Smooth muscle cell (in vitro differentiated cells): ENCODE results near the gene BTN2A1. TPM values are rescaled to one million over a fixed set of nuclear protein-coding genes. Genes with fewer than 3 reads are reported as not detected.
"Not testable (repeated sequence)": the region's sequence is repeated elsewhere in the genome, so short reads cannot be mapped to it uniquely, and the experiment has no call there.

Experiments used
- DNase-seq: peaks from one replicate; lab custom pipeline; 2025; ENCODE audit not compliant: unreplicated experiment; lab: John Stamatoyannopoulos, UW
- H2AFZ ChIP-seq: fragments of 200-600 bp; sonication (generic); 2 replicates; pipeline ENCODE4 v1.6.0; 2016; ENCODE audit warnings: antibody characterized with exemption, low read depth, mild to moderate bottlenecking
- H3F3A ChIP-seq: fragments of 200-600 bp; sonication (generic); 2 replicates; pipeline ENCODE4 v1.6.0; 2017; ENCODE audit warnings: antibody characterized with exemption, low read depth
- H3K27ac ChIP-seq: fragments of 200-600 bp; sonication (generic); 2 replicates; pipeline ENCODE4 v1.5.1; 2016; ENCODE audit warnings: low read depth, mild to moderate bottlenecking
- H3K27me3 ChIP-seq: fragments of 200-600 bp; sonication (generic); 2 replicates; pipeline ENCODE4 v1.6.1; 2016; ENCODE audit warnings: low read depth, mild to moderate bottlenecking
- H3K36me3 ChIP-seq: fragments of 200-600 bp; sonication (generic); 2 replicates; pipeline ENCODE4 v1.5.1; 2016; ENCODE audit warnings: low read depth
- H3K4me1 ChIP-seq: fragments of 200-600 bp; sonication (generic); 2 replicates; pipeline ENCODE4 v1.5.1; 2016; ENCODE audit warnings: low read depth
- H3K4me2 ChIP-seq: fragments of 200-600 bp; sonication (generic); 2 replicates; pipeline ENCODE4 v1.6.0; 2016; ENCODE audit warnings: mild to moderate bottlenecking
- H3K4me3 ChIP-seq: fragments of 200-600 bp; sonication (generic); 2 replicates; pipeline ENCODE4 v1.5.1; 2016; ENCODE audit warnings: mild to moderate bottlenecking
- H3K79me2 ChIP-seq: fragments of 200-600 bp; sonication (generic); 2 replicates; pipeline ENCODE4 v1.6.0; 2016; ENCODE audit warnings: low read depth, mild to moderate bottlenecking
- H3K9ac ChIP-seq: fragments of 200-600 bp; sonication (generic); 2 replicates; pipeline ENCODE4 v1.6.0; 2016; ENCODE audit warnings: low read depth
- H3K9me3 ChIP-seq: fragments of 200-600 bp; sonication (generic); replicated peaks from 2 replicates; pipeline ENCODE4 v1.5.1; 2016; ENCODE audit warnings: low read depth
- H4K20me1 ChIP-seq: fragments of 200-600 bp; sonication (generic); 2 replicates; pipeline ENCODE4 v1.6.0; 2016; ENCODE audit warnings: low read depth
- WGBS: methylation state at CpG from one replicate; pipeline ENCODE4 v1.1.7; 2016; ENCODE audit warnings: low lambda C conversion rate; 5-methylcytosine and 5-hydroxymethylcytosine counted together
- polyA plus RNA-seq: library from polyadenylated mRNA; unstranded; fragments of >200 nt; fragmentation: Nextera tagmentation; extraction: Ambion mirVana; gene quantifications from 2 replicates; pipeline ENCODE4 v1.2.1, GENCODE V29; 2016
- total RNA-seq: library from RNA; depleted of rRNA; stranded (reverse); fragments of >200 nt; gene quantifications from 2 replicates; pipeline ENCODE4 v1.2.3, GENCODE V29; 2014
- TF ChIP-seq, protein P1 (sequence below): fragments of 200-600 bp; sonication (generic); IDR thresholded peaks from 2 replicates; pipeline ENCODE4 v1.5.1; 2017; ENCODE audit warnings: borderline replicate concordance, mild to moderate bottlenecking, antibody characterized with exemption; ENCODE audit not compliant: insufficient read depth, poor library complexity, severe bottlenecking

The BTN2A1 gene
- total and polyA plus RNA-seq, 2 experiments from 2014 or later, result 36.3 to 40.5 TPM

DNA sequence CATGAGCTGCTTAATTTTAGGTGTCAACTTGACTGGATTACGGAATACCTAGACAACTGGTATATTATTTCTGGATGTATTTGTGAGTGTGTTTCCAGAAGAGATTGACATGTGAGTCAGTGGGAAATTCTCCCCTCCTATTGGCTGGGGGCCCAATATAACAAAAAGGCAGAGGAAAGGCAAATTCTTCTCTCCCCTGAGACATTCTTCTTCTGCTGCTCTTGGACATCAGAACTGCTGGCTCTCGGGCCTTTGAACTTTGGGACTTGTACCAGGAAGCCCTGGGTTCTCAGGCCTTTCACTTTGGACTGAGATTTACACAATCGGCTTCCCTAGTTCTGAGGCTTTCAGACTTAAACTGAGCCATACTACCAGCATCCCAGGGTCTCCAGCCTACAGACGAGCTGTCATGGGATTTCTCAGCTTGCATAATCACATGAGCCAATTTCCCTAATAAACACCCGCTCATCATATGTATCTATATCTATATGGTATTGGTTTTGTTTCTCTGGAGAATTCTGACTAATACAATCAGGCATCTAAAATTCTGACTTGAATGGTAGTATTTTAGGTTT is 25.0 kb upstream of the BTN2A1 start:
- Histone ChIP-seq H2AFZ (no peak overlapping the region), H3K27me3 (no peaks in the 10 kb centered on the region), H3K27ac (no peak overlapping the region), H3K36me3 (no peaks in the 10 kb centered on the region), H3K4me3 (no peak overlapping the region), H4K20me1 (no peaks in the 10 kb centered on the region), H3K9me3 (no peaks in the 10 kb centered on the region), H3K4me2 (no peak overlapping the region), H3K79me2 (no peaks in the 10 kb centered on the region), H3F3A (no peaks in the 10 kb centered on the region), H3K9ac (no peak overlapping the region), H3K4me1 (no peaks in the 10 kb centered on the region)
- TF ChIP-seq, protein P1, sequence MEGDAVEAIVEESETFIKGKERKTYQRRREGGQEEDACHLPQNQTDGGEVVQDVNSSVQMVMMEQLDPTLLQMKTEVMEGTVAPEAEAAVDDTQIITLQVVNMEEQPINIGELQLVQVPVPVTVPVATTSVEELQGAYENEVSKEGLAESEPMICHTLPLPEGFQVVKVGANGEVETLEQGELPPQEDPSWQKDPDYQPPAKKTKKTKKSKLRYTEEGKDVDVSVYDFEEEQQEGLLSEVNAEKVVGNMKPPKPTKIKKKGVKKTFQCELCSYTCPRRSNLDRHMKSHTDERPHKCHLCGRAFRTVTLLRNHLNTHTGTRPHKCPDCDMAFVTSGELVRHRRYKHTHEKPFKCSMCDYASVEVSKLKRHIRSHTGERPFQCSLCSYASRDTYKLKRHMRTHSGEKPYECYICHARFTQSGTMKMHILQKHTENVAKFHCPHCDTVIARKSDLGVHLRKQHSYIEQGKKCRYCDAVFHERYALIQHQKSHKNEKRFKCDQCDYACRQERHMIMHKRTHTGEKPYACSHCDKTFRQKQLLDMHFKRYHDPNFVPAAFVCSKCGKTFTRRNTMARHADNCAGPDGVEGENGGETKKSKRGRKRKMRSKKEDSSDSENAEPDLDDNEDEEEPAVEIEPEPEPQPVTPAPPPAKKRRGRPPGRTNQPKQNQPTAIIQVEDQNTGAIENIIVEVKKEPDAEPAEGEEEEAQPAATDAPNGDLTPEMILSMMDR, result no peak
- 96% methylated on average over 5 of the region's 5 CpGs for WGBS
- DNase-seq, result no peak

DNA sequence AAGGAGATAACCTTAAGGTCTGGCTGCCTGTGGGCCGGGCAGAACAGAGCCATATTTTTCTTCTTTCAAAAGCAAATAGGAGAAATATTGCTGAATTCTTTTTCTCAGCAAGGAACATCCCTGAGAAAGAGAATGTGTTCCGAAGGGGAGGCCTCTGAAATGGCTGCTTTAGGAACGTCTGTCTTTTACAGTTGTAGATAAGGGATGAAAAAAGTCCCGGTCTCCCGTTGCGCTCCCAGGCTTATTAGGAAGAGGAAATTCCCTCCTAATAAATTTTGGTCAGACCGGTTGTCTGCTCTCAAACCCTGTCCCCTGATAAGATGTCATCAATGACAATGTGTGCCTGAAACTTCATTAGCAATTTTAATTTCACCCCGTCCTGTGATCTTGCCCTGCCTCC is 24.1 kb upstream of the BTN2A1 start:
- H3K4me3 ChIP-seq, H2AFZ ChIP-seq, H3K9ac ChIP-seq, H3K4me1 ChIP-seq, H3F3A ChIP-seq, DNase-seq, H4K20me1 ChIP-seq, H3K27ac ChIP-seq, H3K4me2 ChIP-seq, H3K27me3 ChIP-seq, H3K36me3 ChIP-seq, H3K9me3 ChIP-seq, H3K79me2 ChIP-seq: not testable (repeated sequence)
- 82% methylated on average over 8 of the region's 8 CpGs for WGBS

DNA sequence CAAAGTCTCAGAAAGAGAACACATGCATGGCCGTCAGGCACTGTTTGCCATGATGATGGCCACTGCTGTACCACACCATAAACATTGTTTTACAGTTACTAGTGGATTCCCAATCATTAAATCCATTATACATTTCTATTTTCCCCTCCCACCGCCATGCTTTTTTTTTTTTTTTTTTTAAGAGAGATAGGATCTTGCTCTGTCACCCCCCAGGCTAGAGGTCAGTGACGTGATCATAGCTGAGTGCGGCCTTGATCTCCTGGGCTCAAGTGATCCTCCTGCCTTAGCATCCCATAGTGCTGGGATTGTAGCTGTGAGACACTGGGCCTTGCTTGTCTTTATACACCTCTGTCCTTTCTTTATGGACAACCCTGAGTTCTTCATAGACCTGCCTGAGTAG is 21.7 kb upstream of the BTN2A1 start:
- DNase-seq, result no peak
- H3K9ac ChIP-seq, result no peak overlapping the region
- no peak overlapping the region for H3K4me2 ChIP-seq
- H3K4me3 ChIP-seq, result no peak overlapping the region
- no peak overlapping the region for H2AFZ ChIP-seq
- H3K9me3 ChIP-seq, result no peaks in the 10 kb centered on the region
- WGBS, result 85% methylated on average over 4 of the region's 4 CpGs
- H3K79me2 ChIP-seq, result no peaks in the 10 kb centered on the region
- TF ChIP-seq, protein P1, result no peak
- H3F3A ChIP-seq, result no peaks in the 10 kb centered on the region
- no peaks in the 10 kb centered on the region for H3K4me1 ChIP-seq
- no peaks in the 10 kb centered on the region for H3K27me3 ChIP-seq
- H4K20me1 ChIP-seq, result no peaks in the 10 kb centered on the region
- no peak overlapping the region for H3K27ac ChIP-seq
- no peaks in the 10 kb centered on the region for H3K36me3 ChIP-seq

DNA sequence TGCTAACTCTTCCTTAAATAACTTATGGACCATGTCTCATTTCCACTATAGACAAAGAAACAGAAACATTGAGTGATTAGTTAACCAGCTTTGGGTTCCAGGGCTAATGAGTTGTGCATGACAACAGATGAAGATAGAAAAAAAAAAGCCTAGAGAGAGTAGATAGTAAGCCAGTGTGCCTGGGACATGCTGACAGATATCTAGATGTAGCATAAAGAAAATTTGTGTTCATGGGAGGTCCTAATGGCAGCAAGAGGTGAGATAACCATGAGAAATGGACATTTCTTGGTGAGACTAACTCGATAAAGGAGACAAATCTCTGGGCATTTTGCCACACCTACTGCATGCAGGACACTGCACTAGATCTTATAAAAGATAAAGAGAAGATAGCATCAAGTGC is 20.2 kb upstream of the BTN2A1 start:
- H4K20me1 ChIP-seq, result no peaks in the 10 kb centered on the region
- H3K27me3 ChIP-seq, result no peaks in the 10 kb centered on the region
- no peaks in the 10 kb centered on the region for H3F3A ChIP-seq
- no peak overlapping the region for H3K27ac ChIP-seq
- no peak overlapping the region for H2AFZ ChIP-seq
- H3K36me3 ChIP-seq, result no peaks in the 10 kb centered on the region
- 95% methylated on average over 1 of the region's 1 CpG for WGBS
- H3K4me2 ChIP-seq, result no peak overlapping the region
- no peaks in the 10 kb centered on the region for H3K4me1 ChIP-seq
- no peaks in the 10 kb centered on the region for H3K9me3 ChIP-seq
- TF ChIP-seq, protein P1, result no peak
- DNase-seq, result no peak
- no peak overlapping the region for H3K9ac ChIP-seq
- H3K79me2 ChIP-seq, result no peaks in the 10 kb centered on the region
- no peak overlapping the region for H3K4me3 ChIP-seq
